ENCODE data around the gene L3MBTL4. TPM values are rescaled to one million over a fixed set of nuclear protein-coding genes. Genes with fewer than 3 reads are reported as not detected.

L3MBTL4 gene
- total RNA-seq, 2 experiments from 2014 or later, result 0.19 to 0.47 TPM

DNA sequence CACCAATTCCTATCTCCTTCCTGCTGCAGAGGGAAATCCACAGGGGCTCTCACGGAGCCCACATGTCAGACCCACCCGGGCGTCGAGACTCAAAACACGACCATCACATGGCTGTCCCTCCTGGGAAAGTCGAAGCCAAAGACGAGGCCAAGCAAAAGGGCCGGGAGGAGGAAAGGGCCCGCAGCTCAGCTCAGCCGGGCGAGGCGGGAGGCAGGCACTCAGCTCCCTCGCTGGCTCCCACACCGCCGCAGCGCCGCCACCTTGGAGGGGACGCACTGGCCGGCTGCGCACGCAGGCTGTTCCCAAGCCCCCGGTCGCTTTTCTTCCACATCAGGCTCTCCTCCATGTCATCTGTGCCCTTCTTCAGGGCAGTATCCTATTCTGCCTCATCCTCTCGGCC, 130.4 kb downstream of the L3MBTL4 start:
- H3K4me1 Mint-ChIP-seq (ENCODE audit: low read depth), result no peaks in the 10 kb centered on the region
- ChIA-PET POLR2A (no interaction called here), CTCF (no interaction called here)
- H3K4me3 ChIP-seq (ENCODE audit: low read length), result no peak overlapping the region
- H3K4me1 ChIP-seq (ENCODE audit: insufficient read depth, low read length), result no peaks in the 10 kb centered on the region
- no peaks in the 10 kb centered on the region for H3K27me3 ChIP-seq (ENCODE audit: control insufficient read depth in 1 of 2, insufficient read depth in 2 of 2, low read length in 2 of 2)
- no peaks in the 10 kb centered on the region for H3K27me3 Mint-ChIP-seq
- H3K27ac ChIP-seq (ENCODE audit: low read depth in 1 of 2, low read length in 2 of 2), result no peak overlapping the region
- TF ChIP-seq, protein P1, sequence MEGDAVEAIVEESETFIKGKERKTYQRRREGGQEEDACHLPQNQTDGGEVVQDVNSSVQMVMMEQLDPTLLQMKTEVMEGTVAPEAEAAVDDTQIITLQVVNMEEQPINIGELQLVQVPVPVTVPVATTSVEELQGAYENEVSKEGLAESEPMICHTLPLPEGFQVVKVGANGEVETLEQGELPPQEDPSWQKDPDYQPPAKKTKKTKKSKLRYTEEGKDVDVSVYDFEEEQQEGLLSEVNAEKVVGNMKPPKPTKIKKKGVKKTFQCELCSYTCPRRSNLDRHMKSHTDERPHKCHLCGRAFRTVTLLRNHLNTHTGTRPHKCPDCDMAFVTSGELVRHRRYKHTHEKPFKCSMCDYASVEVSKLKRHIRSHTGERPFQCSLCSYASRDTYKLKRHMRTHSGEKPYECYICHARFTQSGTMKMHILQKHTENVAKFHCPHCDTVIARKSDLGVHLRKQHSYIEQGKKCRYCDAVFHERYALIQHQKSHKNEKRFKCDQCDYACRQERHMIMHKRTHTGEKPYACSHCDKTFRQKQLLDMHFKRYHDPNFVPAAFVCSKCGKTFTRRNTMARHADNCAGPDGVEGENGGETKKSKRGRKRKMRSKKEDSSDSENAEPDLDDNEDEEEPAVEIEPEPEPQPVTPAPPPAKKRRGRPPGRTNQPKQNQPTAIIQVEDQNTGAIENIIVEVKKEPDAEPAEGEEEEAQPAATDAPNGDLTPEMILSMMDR (IDR thresholded peaks at IDR 0.05), result no peak
- H3K36me3 Mint-ChIP-seq (ENCODE audit: low read depth), result no peaks in the 10 kb centered on the region
- ATAC-seq (ENCODE audit: poor library complexity) (no peak), DNase-seq (no peak)
- intact Hi-C loops (cut with DNase I, micrococcal nuclease), result no loop called here
- H3K27ac Mint-ChIP-seq, result no peak overlapping the region
- no peaks in the 10 kb centered on the region for H3K36me3 ChIP-seq (ENCODE audit: insufficient read depth, low read length)
- H3K9me3 ChIP-seq (ENCODE audit: control insufficient read depth in 1 of 2, insufficient read depth in 1 of 2, low read length in 2 of 2), result peaks cover 0 to 12% of the 10 kb centered on the region in 2 experiments
- no peaks in the 10 kb centered on the region for H3K9me3 Mint-ChIP-seq
- no peak overlapping the region for H3K4me3 Mint-ChIP-seq

DNA sequence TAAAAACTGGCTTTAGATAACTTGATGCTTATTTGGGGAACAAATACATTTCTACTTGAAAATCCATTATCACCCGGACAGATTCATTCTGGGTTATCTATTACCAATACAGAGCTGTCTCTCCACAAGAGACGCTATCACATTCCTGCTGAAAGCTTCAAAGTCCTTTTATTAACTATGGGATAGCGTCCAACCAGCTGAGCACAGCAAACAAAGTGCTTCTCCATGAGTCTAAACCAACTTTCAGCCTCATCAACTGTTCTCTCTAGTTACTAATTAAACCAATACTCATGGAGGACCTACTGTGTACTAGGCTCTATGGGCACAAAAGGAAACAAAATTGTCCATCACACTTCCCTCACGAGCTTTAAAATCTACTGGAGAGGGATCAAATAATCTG, 132.8 kb downstream of the L3MBTL4 start:
- ChIA-PET POLR2A (no interaction called here), CTCF (no interaction called here)
- no peaks in the 10 kb centered on the region for H3K36me3 Mint-ChIP-seq (ENCODE audit: low read depth)
- H3K4me1 ChIP-seq (ENCODE audit: insufficient read depth, low read length), result no peaks in the 10 kb centered on the region
- H3K27ac ChIP-seq (ENCODE audit: low read depth in 1 of 2, low read length in 2 of 2), result no peak overlapping the region
- DNase-seq (no peak), ATAC-seq (ENCODE audit: poor library complexity) (no peak)
- no peaks in the 10 kb centered on the region for H3K4me1 Mint-ChIP-seq (ENCODE audit: low read depth)
- intact Hi-C loops (cut with DNase I, micrococcal nuclease), result no loop called here
- no peaks in the 10 kb centered on the region for H3K36me3 ChIP-seq (ENCODE audit: insufficient read depth, low read length)
- H3K27ac Mint-ChIP-seq, result no peak overlapping the region
- no peak overlapping the region for H3K4me3 Mint-ChIP-seq
- H3K9me3 ChIP-seq (ENCODE audit: control insufficient read depth in 1 of 2, insufficient read depth in 1 of 2, low read length in 2 of 2), result peaks cover 0 to 12% of the 10 kb centered on the region in 2 experiments
- no peaks in the 10 kb centered on the region for H3K27me3 Mint-ChIP-seq
- TF ChIP-seq, protein P1 (IDR thresholded peaks at IDR 0.05), result no peak
- no peaks in the 10 kb centered on the region for H3K27me3 ChIP-seq (ENCODE audit: control insufficient read depth in 1 of 2, insufficient read depth in 2 of 2, low read length in 2 of 2)
- no peak overlapping the region for H3K4me3 ChIP-seq (ENCODE audit: low read length)
- no peaks in the 10 kb centered on the region for H3K9me3 Mint-ChIP-seq

DNA sequence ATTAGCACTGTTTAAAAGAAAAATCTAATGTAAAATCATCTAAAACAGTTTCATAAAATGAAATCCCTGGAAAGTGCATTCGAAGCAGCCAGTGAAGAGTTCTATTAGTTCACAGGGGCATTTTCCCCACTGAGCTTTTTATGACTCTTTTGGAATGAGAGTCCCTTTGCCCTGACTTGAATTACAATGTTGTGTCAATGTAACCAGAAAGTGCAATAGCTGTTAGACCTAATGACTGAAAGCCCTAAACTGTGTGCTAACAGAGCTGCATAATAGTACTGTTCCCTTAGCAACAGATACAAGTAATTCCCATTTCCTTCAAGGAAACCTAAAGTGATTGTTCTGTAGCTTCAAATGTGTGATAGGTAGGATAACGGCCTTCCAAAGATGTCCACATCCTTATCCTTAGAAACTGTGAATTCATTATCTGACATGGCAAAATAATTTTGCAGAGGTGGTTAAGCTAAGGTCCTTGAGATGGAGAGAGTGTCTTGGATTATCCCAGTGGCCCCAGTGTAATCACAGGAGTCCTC, 134.4 kb downstream of the L3MBTL4 start:
- no peaks in the 10 kb centered on the region for H3K4me1 ChIP-seq (ENCODE audit: insufficient read depth, low read length)
- no peak overlapping the region for H3K27ac ChIP-seq (ENCODE audit: low read depth in 1 of 2, low read length in 2 of 2)
- no peaks in the 10 kb centered on the region for H3K36me3 Mint-ChIP-seq (ENCODE audit: low read depth)
- no peaks in the 10 kb centered on the region for H3K4me1 Mint-ChIP-seq (ENCODE audit: low read depth)
- H3K27ac Mint-ChIP-seq, result no peak overlapping the region
- H3K9me3 Mint-ChIP-seq, result no peaks in the 10 kb centered on the region
- TF ChIP-seq, protein P1 (IDR thresholded peaks at IDR 0.05), result no peak
- H3K36me3 ChIP-seq (ENCODE audit: insufficient read depth, low read length), result no peaks in the 10 kb centered on the region
- H3K4me3 Mint-ChIP-seq, result no peak overlapping the region
- H3K9me3 ChIP-seq (ENCODE audit: control insufficient read depth in 1 of 2, insufficient read depth in 1 of 2, low read length in 2 of 2), result peaks cover 0 to 12% of the 10 kb centered on the region in 2 experiments
- no peak for DNase-seq
- no peaks in the 10 kb centered on the region for H3K27me3 ChIP-seq (ENCODE audit: control insufficient read depth in 1 of 2, insufficient read depth in 2 of 2, low read length in 2 of 2)
- CTCF ChIA-PET, result no interaction called here
- ATAC-seq (ENCODE audit: poor library complexity), result no peak
- H3K27me3 Mint-ChIP-seq, result no peaks in the 10 kb centered on the region
- POLR2A ChIA-PET, result no interaction called here
- intact Hi-C loops (cut with DNase I, micrococcal nuclease), result no loop called here
- no peak overlapping the region for H3K4me3 ChIP-seq (ENCODE audit: low read length)
